Endodermal cell (in vitro differentiated cells): Measurements from ENCODE around the gene ARF4. TPM values are rescaled to one million over a fixed set of nuclear protein-coding genes. Genes with fewer than 3 reads are reported as not detected.

Experiments
- DNase-seq: peaks from one replicate; pipeline ENCODE4 v3.0.0-alpha.2; 2017
- H3K27ac ChIP-seq: 2 replicates; pipeline ENCODE4 v1.5.1; 2013; ENCODE audit warnings: mild to moderate bottlenecking, low read depth, low read length, moderate library complexity
- H3K27me3 ChIP-seq: 2 replicates; pipeline ENCODE4 v1.6.1; 2013; ENCODE audit warnings: mild to moderate bottlenecking, low read length, moderate library complexity; ENCODE audit not compliant: insufficient read depth, control insufficient read depth, poor library complexity, severe bottlenecking
- H3K36me3 ChIP-seq: 2 replicates; pipeline ENCODE4 v1.7.0; 2013; ENCODE audit warnings: mild to moderate bottlenecking, low read length, moderate library complexity; ENCODE audit not compliant: control insufficient read depth, insufficient read depth
- H3K4me1 ChIP-seq: one replicate; pipeline ENCODE4 v1.7.0; 2013; ENCODE audit warnings: low read length; ENCODE audit not compliant: control insufficient read depth, insufficient read depth
- H3K4me3 ChIP-seq: 2 replicates; pipeline ENCODE4 v1.5.1; 2013; ENCODE audit warnings: mild to moderate bottlenecking, low read length, moderate library complexity
- H3K9ac ChIP-seq: 2 replicates; pipeline ENCODE4 v1.6.1; 2013; ENCODE audit warnings: mild to moderate bottlenecking, low read length, moderate library complexity; ENCODE audit not compliant: poor library complexity, severe bottlenecking; ENCODE audit errors: extremely low read depth
- H3K9me3 ChIP-seq: 2 replicates; pipeline ENCODE4 v1.6.1; 2013; ENCODE audit warnings: mild to moderate bottlenecking, low read length, moderate library complexity; ENCODE audit not compliant: control insufficient read depth
- H3K27ac Mint-ChIP-seq: 2 replicates; pipeline ENCODE4 v1.8.0; 2020; ENCODE audit warnings: mixed read lengths
- H3K27me3 Mint-ChIP-seq: 2 replicates; pipeline ENCODE4 v1.8.0; 2021; ENCODE audit warnings: mild to moderate bottlenecking, mixed read lengths; ENCODE audit not compliant: insufficient read depth
- H3K36me3 Mint-ChIP-seq: 2 replicates; pipeline ENCODE4 v1.8.0; 2020; ENCODE audit warnings: low read depth, mixed read lengths
- H3K4me1 Mint-ChIP-seq: 2 replicates; pipeline ENCODE4 v1.8.0; 2020; ENCODE audit warnings: mixed read lengths
- H3K4me3 Mint-ChIP-seq: 2 replicates; pipeline ENCODE4 v1.8.0; 2020; ENCODE audit warnings: mild to moderate bottlenecking, moderate library complexity, mixed read lengths
- H3K9me3 Mint-ChIP-seq: 2 replicates; pipeline ENCODE4 v1.8.0; 2020; ENCODE audit warnings: mild to moderate bottlenecking, mixed read lengths
- WGBS, 2 experiments: methylation state at CpG; one replicate each; pipeline versions ENCODE4 v1.1.5 to v1.1.7; 2013; ENCODE audit warnings: missing lambda C conversion rate in 2 of 2, mixed read lengths in 1 of 2; ENCODE audit not compliant: insufficient coverage in 1 of 2, insufficient read length in 1 of 2; 5-methylcytosine and 5-hydroxymethylcytosine counted together
- total RNA-seq, 2 donors: library from RNA; stranded (reverse); fragmentation: NEBNext Ultra II Directional in 1 of 2; extraction: Animal tissue kit (Norgen Biotek cat#: 25700) in 1 of 2; gene quantifications; 2 replicates in 1 of 2; 3 replicates in 1 of 2; pipeline ENCODE4 v1.2.1, GENCODE V29; 2021
- TF ChIP-seq, protein P1 (sequence below): fragments of 200-600 bp; sonication (generic); conservative IDR thresholded peaks from 2 replicates; pipeline ENCODE4 v1.5.0; 2021; ENCODE audit warnings: antibody characterized with exemption, mild to moderate bottlenecking

Gene ARF4
- total RNA-seq, 2 donors from 2014 or later, result 176 to 188 TPM

GRCh38 chr3:57594576-57594975, 2.6 kb downstream of the ARF4 start:
- no peak overlapping the region for H3K27ac ChIP-seq
- WGBS, 2 experiments, result 91 to 97% methylated on average over 5 of the region's 5 CpGs

DNA sequence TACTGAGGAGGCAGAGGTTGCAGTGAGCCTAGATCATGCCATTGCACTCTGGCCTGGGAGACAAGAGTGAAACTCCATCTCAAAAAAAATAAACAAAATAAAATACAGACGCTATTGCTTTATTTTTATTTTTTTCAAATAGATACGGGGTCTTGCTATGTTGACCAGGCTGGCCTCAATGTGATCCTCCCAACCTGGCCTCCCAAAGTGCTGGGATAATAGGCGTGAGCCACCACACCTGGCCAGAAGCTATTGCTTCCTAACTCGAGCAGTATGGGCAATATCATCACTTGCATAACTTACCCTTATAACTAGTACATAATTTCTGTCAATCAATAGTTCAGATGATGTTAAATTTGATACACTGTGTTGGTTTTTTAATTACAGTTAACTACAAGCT, 3.0 kb downstream of the ARF4 start:
- no peak for DNase-seq
- no peaks in the 10 kb centered on the region for H3K27me3 Mint-ChIP-seq
- peak overlapping the region; percentile 100 for H3K4me3 Mint-ChIP-seq
- TF ChIP-seq, protein P1, sequence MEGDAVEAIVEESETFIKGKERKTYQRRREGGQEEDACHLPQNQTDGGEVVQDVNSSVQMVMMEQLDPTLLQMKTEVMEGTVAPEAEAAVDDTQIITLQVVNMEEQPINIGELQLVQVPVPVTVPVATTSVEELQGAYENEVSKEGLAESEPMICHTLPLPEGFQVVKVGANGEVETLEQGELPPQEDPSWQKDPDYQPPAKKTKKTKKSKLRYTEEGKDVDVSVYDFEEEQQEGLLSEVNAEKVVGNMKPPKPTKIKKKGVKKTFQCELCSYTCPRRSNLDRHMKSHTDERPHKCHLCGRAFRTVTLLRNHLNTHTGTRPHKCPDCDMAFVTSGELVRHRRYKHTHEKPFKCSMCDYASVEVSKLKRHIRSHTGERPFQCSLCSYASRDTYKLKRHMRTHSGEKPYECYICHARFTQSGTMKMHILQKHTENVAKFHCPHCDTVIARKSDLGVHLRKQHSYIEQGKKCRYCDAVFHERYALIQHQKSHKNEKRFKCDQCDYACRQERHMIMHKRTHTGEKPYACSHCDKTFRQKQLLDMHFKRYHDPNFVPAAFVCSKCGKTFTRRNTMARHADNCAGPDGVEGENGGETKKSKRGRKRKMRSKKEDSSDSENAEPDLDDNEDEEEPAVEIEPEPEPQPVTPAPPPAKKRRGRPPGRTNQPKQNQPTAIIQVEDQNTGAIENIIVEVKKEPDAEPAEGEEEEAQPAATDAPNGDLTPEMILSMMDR, result no peak
- no peak overlapping the region for H3K27ac Mint-ChIP-seq
- peaks cover 22% of the 10 kb centered on the region for H3K4me1 Mint-ChIP-seq
- Histone ChIP-seq H3K27ac (no peak overlapping the region), H3K36me3 (peaks cover 46% of the 10 kb centered on the region), H3K9me3 (no peaks in the 10 kb centered on the region), H3K4me3 (peak overlapping the region; percentile 91), H3K27me3 (no peaks in the 10 kb centered on the region), H3K9ac (no peak overlapping the region), H3K4me1 (peaks cover 6% of the 10 kb centered on the region)
- peaks cover 37% of the 10 kb centered on the region for H3K36me3 Mint-ChIP-seq
- WGBS, 2 experiments, result 86 to 97% methylated on average over 3 to 4 of the region's 4 CpGs
- H3K9me3 Mint-ChIP-seq, result no peaks in the 10 kb centered on the region

More at GRCh38 chr3:57594576-57594975, 2.6 kb downstream of the ARF4 start:
- Mint-ChIP-seq H3K4me1 (peaks cover 26% of the 10 kb centered on the region), H3K27ac (no peak overlapping the region), H3K27me3 (no peaks in the 10 kb centered on the region), H3K4me3 (peak overlapping the region; percentile 100), H3K36me3 (peaks cover 36% of the 10 kb centered on the region), H3K9me3 (no peaks in the 10 kb centered on the region)
- Histone ChIP-seq H3K9ac (peak overlapping the region; percentile 100), H3K36me3 (peaks cover 42% of the 10 kb centered on the region), H3K27me3 (no peaks in the 10 kb centered on the region), H3K4me3 (peak overlapping the region; percentile 91), H3K4me1 (peaks cover 6% of the 10 kb centered on the region), H3K9me3 (no peaks in the 10 kb centered on the region)
- TF ChIP-seq, protein P1, result no peak
- no peak for DNase-seq

DNA sequence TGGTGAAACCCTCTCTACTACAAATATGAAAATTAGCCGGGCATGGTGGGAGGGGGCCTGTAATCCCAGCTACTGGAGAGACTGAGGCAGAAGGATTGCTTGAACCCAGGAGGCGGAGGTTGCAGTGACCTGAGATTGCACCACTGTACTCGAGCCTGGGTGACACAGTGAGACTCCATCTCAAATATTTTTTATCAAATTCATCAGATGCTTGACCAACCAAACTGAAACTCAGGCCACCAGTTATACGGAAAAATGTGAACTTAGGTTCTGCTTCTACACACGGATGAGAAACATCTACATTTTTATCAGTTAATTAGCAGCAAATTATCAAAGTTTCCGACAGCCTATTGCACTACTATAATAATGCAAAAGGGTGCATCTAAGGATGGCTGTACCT, 4.8 kb downstream of the ARF4 start:
- Histone ChIP-seq H3K27ac (no peak overlapping the region), H3K9me3 (no peaks in the 10 kb centered on the region), H3K4me1 (peaks cover 6% of the 10 kb centered on the region), H3K4me3 (no peak overlapping the region), H3K36me3 (peaks cover 47% of the 10 kb centered on the region), H3K27me3 (no peaks in the 10 kb centered on the region), H3K9ac (no peak overlapping the region)
- Mint-ChIP-seq H3K4me3 (no peak overlapping the region), H3K27me3 (no peaks in the 10 kb centered on the region), H3K36me3 (peaks cover 41% of the 10 kb centered on the region), H3K4me1 (peaks cover 16% of the 10 kb centered on the region), H3K27ac (peak overlapping the region; percentile 15), H3K9me3 (no peaks in the 10 kb centered on the region)
- DNase-seq, result no peak
- TF ChIP-seq, protein P1, result no peak
- WGBS, 2 experiments, result 77% methylated on average over 5 to 6 of the region's 6 CpGs
